A204.1 (cell line): Measurements from ENCODE around the gene EXOC4.
"Not testable (repeated sequence)": the region's sequence is repeated elsewhere in the genome, so short reads cannot be mapped to it uniquely, and the experiment has no call there.

ENCODE experiments used
- FAIRE-seq: peaks from 2 replicates; lab custom pipeline; 2012; peaks lifted over from hg19 to GRCh38; lab: Jason Lieb, UNC

EXOC4 gene

GRCh38 chr7:133947458-133948254, 694.8 kb downstream of the EXOC4 start:
- FAIRE-seq = no peak

DNA sequence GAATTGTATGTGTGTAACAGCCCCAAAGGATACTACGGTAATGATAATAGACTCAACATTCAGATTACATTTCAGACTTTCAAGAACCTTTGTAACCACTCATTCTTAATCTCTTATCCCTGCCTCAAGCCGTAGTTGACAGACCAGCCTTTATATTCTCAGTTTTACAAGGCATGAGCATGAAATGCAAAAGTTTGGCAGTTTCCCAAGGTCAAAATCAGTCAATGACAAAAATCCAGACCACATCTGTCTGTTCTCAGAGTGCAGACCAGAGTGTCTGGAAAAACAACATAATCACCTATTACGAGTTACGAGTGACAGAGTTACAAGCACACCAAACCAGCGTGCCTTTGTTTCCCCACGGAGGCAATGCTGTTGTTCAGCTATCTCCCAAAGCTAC, 695.7 kb downstream of the EXOC4 start:
- FAIRE-seq = no peak

- no peak for FAIRE-seq
These were observed 698.0 kb downstream of the EXOC4 start for GRCh38 chr7:133950855-133951254.

DNA sequence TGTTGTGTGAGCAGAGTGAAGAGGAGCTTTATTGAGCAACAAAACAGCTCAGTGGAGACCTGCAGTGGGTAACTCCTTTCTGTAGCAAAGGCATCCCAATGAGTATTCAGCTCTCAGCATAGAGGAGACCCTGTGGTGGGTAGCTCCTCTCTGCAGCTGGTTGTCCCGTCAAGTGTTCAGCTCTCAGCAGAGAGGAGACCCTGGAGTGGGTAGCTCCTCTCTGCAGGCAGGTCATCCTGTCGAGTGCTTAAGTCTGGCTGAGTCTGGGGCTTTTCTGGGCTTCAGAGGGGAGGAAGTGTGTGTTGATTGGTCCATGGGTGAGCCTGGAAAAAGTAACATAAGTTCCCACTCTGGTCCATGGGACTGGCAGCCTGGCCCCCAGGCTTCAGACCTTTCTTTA, 702.3 kb downstream of the EXOC4 start:
- no peak for FAIRE-seq

DNA sequence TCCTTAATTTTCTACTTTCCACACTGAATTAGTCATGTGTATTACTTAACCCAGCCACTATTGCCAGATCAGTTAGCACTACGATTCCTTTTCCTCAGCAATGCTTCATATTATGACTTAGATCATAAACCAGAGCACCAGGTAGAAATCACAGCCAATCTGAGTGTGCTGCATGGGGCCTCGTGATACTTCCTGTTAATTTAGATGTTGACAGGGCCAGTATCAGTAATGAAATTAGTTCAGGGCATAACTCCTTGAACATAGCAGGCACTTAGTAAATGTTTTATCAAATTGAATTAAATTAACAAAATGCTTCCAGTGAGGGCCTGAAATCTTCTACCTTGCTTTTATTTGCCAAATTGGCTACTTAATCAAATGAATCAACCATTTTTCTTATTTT, 705.0 kb downstream of the EXOC4 start:
- FAIRE-seq = no peak

DNA sequence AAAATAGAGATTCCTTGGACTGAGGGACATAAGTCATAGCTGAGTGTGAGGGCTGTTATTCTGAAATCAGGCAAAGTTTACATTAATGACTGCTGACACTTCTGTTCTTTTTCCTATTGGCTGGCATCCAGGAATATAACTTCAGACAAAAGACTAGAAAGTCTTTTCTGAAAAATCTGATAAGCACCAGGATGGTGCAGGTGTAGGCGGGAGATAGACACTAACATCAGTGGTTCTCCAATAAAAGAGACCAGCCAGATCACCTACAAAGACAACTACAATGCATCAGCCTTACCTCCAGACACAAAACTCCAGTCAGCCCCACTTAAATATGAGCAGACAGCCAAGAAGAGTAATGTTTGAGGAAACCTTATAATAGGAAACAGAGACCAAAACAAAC, 705.9 kb downstream of the EXOC4 start:
- no peak for FAIRE-seq

DNA sequence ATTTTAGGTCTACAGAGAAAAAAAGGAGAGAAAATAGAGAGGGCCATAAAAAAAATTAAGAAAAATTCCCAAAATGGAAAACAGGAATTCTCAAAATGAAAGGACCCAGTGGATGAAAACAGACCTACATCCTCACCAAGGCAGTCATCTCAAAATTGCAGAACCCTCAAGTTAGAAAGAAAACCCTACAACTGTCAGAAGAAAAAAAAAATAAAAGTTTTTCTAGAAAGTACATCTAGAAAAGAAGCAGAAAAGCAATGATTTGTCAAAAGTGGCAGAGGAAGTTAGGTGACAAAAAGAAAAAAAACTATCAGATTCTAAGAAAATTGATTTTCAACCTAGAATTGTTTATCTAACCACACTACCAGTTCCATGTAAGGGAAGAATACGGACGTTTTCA, 706.6 kb downstream of the EXOC4 start:
- no peak for FAIRE-seq

DNA sequence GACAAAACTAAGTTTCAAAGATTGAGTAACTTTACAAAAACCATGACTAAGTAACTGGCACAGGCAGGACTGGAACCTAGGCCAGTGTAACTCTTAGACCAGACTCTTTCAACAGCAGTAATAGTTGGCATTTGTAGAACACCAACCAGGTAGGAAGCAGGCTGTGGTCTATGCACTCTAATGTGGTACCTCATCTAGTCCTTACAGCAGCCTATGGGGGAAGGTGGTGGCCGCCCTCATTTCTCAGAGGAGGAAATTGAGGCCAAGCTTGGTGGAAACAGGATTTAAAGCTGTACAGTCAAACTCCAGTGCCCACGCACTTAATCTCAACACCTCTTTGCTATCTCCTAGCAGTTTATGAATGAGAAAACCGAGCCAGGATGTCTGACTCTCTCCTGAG, 708.8 kb downstream of the EXOC4 start:
- FAIRE-seq = no peak

DNA sequence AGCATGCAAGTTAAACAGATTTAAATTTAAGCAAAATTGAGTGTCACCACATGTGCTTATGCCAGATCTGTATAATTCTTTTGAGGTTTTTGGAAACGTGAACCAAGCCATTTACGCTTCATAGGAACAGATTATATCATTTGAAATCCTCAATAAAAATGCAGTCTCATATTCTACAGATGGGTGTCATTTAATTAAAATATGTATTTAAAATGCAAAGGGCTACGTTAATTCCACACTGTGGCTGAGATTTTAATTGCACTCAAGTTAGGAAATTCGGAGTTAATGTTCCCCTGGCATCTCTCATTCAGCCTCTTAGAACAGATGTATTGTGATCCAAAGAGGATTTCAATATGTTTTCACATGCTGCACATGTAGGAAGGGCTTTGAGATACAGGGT, 709.8 kb downstream of the EXOC4 start:
- no peak for FAIRE-seq

GRCh38 chr7:133963629-133964028, 710.8 kb downstream of the EXOC4 start:
- FAIRE-seq = no peak

DNA sequence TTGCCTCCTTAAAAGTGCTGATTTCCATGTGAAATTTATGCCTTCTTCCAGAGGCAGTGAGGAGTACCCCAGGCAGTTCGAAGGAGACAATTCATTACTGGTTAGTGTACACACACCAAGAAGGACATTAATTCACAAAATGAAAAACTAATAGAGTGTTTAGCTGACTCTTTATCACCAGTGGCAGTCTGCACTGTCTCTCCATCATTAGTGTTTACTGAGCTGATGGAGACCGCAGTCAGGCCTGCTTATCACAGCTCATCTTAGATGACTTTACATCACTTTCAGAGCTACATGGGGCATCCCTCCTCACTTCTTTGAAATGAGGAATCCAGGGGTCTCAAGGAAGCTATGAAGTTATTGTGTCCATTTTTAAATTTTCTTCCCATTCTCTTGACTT, 718.7 kb downstream of the EXOC4 start:
- FAIRE-seq = no peak

DNA sequence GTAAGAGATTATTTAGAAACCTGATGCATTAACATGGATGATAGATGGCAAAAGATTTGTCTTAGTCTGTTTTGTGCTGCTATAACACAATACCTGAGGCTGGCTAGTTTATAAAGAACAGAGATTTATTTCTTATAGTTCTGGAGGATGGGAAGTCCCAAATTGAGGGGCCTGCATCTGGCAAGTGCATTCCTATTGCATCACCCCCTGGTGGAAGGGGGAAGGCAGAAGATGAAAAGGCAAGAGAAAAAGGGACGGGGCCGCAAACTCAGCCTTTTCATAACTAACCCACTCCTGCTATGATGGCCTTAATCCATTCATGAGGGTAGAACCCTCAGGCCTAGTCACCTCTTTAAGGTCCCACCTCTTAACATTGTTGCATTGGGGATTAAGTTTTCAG, 720.8 kb downstream of the EXOC4 start:
- FAIRE-seq = no peak

DNA sequence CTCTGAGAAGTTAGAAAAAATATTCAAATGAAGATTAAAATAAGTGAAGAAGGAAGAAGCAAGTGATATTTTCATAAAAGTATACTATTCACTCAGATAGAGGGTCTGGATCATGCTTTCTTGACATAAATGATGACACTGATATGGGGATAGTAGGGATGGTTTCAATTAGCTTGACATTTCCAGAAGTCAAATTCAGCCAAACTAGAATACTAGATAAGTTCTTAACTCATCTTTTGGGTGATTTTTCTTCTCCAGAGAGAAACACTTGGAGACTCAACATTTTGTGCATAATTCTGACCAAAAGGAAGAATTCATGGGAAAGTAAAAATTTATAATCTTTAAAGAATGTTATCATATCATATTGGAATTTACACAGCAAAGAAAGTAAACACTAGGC, 722.3 kb downstream of the EXOC4 start:
- no peak for FAIRE-seq

GRCh38 chr7:133976140-133976539, 723.3 kb downstream of the EXOC4 start:
- no peak for FAIRE-seq

GRCh38 chr7:133977409-133978274, 724.8 kb downstream of the EXOC4 start:
- no peak for FAIRE-seq

- no peak for FAIRE-seq
These were observed 725.8 kb downstream of the EXOC4 start for GRCh38 chr7:133978502-133979295.

DNA sequence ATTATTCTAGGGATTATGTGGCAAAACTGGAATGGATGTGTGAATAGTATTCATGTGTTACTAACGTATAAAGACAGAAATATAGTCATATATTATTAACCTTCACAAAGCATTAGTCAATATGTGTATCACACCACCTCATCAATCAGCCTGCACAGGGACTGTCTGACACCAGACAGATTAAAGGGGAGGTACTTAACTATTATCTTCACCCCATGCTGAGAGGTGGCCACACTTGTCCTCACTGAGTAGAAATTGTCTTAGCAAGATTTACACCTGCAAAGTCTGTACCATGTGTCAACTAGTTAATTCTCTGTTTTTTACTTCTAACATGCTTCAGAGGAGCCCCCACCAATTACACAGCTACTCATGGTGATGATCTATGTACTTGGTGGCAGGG, 727.9 kb downstream of the EXOC4 start:
- FAIRE-seq = no peak

GRCh38 chr7:133983685-133984419, 731.0 kb downstream of the EXOC4 start:
- FAIRE-seq = no peak

- no peak for FAIRE-seq
These were observed 732.4 kb downstream of the EXOC4 start for GRCh38 chr7:133985300-133985699.

GRCh38 chr7:133987582-133987981, 734.7 kb downstream of the EXOC4 start:
- no peak for FAIRE-seq

DNA sequence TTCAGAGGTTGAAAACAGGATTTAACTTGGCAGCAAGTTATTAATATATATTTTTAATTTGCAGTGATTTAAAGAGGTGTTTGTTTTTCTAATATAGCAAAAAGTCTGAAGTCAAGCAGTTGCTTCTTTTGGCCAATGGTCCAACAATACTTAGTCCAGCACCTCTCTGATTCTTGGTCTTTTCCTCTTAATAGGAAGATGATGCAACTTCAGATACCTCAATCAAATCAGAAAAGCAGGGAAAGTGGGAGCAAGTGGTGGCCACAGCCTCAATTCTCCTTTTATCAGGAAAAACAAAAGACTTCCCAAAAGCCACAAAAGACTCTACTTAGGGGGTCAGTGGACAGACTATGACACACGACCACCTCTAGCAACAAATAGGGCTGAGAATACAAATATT, 740.7 kb downstream of the EXOC4 start:
- no peak for FAIRE-seq

DNA sequence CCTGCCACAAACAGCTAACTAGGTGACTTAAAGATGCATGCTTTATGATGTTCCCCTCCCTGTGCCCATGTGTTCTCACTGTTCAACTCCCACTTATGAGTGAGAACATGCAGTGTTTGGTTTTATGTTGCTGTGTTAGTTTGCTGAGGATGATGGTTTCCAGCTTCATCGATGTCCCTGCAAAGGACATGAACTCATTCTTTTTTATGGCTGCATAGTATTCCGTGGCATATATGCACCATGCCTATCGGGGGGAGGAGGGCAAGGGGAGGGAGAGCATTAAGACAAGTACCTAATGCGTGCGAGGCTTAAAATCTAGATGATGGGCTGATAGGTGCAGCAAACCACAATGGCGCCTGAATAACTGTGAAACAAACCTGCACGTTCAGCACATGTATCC, 741.2 kb downstream of the EXOC4 start:
- not testable (repeated sequence) for FAIRE-seq
